Body of pancreas (tissue), 4 donors: ENCODE data around the gene CFAP92. TPM values are rescaled to one million over a fixed set of nuclear protein-coding genes. Genes with fewer than 3 reads are reported as not detected.
A peak's percentile ranks its signal among the peaks of the same experiment; 100 is the strongest.

Experiments
- ATAC-seq: fragments of 150-250 bp; one replicate; pipeline ENCODE4 v1.9.1; 2016
- DNase-seq, 4 donors: peaks; one replicate each; pipeline ENCODE4 v3.0.0-alpha.2; 2019
- H3K27ac ChIP-seq, 4 donors: fragments of 200-600 bp; sonication (generic); 1 replicate in 3 of 4; 2 replicates in 1 of 4; pipeline versions ENCODE4 v1.5.1 to v1.6.1; 2016 to 2019; ENCODE audit warnings: mild to moderate bottlenecking in 1 of 4, mixed read lengths in 1 of 4, moderate library complexity in 1 of 4
- H3K27me3 ChIP-seq, 2 donors: fragments of 200-600 bp; sonication (generic); one replicate each; pipeline ENCODE4 v1.6.0; 2016; ENCODE audit warnings: mild to moderate bottlenecking in 1 of 2
- H3K36me3 ChIP-seq, 2 donors: fragments of 200-600 bp; sonication (generic); replicated peaks in 1 of 2; 2 replicates each; pipeline ENCODE4 v1.5.1; 2016; ENCODE audit warnings: low read depth in 2 of 2; ENCODE audit not compliant: insufficient read depth in 1 of 2
- H3K4me1 ChIP-seq: fragments of 200-600 bp; sonication (generic); one replicate; pipeline ENCODE4 v1.6.0; 2016
- H3K4me3 ChIP-seq, 2 donors: fragments of 200-600 bp; sonication (generic); 1 replicate in 1 of 2; 2 replicates in 1 of 2; pipeline ENCODE4 v1.5.1; 2016 to 2019
- H3K9me3 ChIP-seq, 3 donors: fragments of 200-600 bp; sonication (generic); 1 replicate in 2 of 3; 2 replicates in 1 of 3; pipeline ENCODE4 v1.5.1; 2016
- POLR2A ChIP-seq, 3 donors: fragments of 450-650 bp; IDR thresholded peaks; one replicate each; pipeline ENCODE4 v1.6.1; 2016; ENCODE audit warnings: antibody characterized with exemption in 3 of 3, mild to moderate bottlenecking in 2 of 3
- WGBS, 2 donors: methylation state at CpG; one replicate each; pipeline ENCODE4 v1.1.5; 2017; 5-methylcytosine and 5-hydroxymethylcytosine counted together
- intact Hi-C: fragments of 100-400 bp; cut with DNase I; formaldehyde crosslinking; loops from one replicate; pipeline ENCODE4 v1.15.1; 2023
- total RNA-seq, 2 donors: library from RNA; depleted of rRNA; stranded (reverse); fragments of >200 nt; gene quantifications; one replicate each; pipeline ENCODE4 v1.1.0, GENCODE V29; 2016
- TF ChIP-seq, protein P1 (sequence below), 7 experiments: fragments of 450-650 bp in 4 of 7; fragments of 200-600 bp in 3 of 7; sonication (generic) in 3 of 7; IDR thresholded peaks; one replicate each; pipeline ENCODE4 v1.5.1; 2016 to 2019; ENCODE audit warnings: antibody characterized with exemption in 7 of 7

The CFAP92 gene
- total RNA-seq, 2 donors from 2014 or later, result not detected

DNA sequence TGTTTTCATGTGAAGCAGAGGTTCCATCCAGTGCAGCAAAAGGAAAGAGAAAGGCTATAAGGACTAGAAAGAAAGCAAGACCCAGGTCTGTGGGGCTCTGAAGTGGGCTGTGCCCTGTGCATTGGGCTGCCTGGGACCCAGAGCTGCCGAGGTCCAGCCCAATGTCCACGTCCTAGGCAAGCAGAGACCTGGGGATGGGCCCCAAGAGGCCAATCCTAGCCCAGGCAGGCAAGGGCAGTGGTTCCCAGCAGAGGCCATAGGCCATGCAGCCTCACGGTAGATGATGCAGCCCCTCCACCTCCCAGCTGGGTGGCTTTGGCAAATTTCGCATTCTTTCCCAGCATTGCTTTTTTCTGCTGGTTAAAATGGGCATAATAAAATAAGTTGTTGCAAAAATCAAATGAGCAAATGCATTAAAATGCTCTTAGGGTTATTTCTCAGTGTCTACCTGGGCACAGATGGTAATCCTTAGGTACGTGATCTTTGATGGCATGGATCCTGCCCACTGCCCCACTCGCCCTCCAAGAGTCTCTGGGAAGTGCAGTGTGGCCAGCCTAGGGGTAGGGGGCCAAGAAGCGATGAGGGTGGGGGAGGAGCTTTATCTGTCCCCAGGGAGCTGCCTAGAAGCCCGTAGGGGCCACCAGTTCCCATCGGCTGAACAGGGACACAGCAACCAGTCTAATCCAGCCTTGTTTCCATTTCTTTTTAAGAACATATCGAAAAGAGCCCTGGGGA lies 44.4 kb upstream of the CFAP92 start:
- no peak for ATAC-seq
- intact Hi-C loops, result no loop called here
- Histone ChIP-seq H3K4me3 (no peak overlapping the region), H3K36me3 (no peaks in the 10 kb centered on the region), H3K27ac (no peak overlapping the region), H3K4me1 (no peaks in the 10 kb centered on the region), H3K27me3 (no peaks in the 10 kb centered on the region), H3K9me3 (no peaks in the 10 kb centered on the region)
- TF ChIP-seq, protein P1, sequence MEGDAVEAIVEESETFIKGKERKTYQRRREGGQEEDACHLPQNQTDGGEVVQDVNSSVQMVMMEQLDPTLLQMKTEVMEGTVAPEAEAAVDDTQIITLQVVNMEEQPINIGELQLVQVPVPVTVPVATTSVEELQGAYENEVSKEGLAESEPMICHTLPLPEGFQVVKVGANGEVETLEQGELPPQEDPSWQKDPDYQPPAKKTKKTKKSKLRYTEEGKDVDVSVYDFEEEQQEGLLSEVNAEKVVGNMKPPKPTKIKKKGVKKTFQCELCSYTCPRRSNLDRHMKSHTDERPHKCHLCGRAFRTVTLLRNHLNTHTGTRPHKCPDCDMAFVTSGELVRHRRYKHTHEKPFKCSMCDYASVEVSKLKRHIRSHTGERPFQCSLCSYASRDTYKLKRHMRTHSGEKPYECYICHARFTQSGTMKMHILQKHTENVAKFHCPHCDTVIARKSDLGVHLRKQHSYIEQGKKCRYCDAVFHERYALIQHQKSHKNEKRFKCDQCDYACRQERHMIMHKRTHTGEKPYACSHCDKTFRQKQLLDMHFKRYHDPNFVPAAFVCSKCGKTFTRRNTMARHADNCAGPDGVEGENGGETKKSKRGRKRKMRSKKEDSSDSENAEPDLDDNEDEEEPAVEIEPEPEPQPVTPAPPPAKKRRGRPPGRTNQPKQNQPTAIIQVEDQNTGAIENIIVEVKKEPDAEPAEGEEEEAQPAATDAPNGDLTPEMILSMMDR (IDR thresholded peaks at IDR 0.05), result no peak
- no peak for TF ChIP-seq POLR2A (IDR thresholded peaks at IDR 0.05)
- DNase-seq, result peak in 1 of 4 donors; percentile 2
- 76 to 83% methylated on average over 9 to 10 of the region's 10 CpGs for WGBS, 2 donors

DNA sequence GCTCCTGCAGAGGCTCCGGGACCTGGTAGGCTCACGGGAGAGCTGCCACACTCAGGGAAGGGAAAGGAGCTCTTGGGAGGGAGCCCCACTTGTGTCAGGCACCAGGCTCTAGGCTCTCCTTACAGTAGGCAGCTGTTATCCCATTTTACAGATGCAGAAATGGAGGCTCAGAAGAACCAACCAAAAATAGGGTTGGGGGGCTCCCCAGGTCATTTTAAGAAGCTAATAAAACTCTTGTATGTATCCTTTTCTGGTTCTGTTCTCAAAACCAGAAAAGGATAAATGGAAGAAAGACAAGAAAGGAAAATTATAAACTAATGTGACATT lies 43.2 kb upstream of the CFAP92 start:
- Histone ChIP-seq H3K27me3 (no peaks in the 10 kb centered on the region), H3K4me3 (no peak overlapping the region), H3K9me3 (no peaks in the 10 kb centered on the region), H3K4me1 (no peaks in the 10 kb centered on the region), H3K27ac (no peak overlapping the region), H3K36me3 (no peaks in the 10 kb centered on the region)
- DNase-seq (no peak), ATAC-seq (no peak)
- intact Hi-C loops, result no loop called here
- 35 to 100% methylated on average over 2 of the region's 2 CpGs for WGBS, 2 donors
- TF ChIP-seq, protein P1 (IDR thresholded peaks at IDR 0.05), result no peak
- no peak for TF ChIP-seq POLR2A (IDR thresholded peaks at IDR 0.05)

DNA sequence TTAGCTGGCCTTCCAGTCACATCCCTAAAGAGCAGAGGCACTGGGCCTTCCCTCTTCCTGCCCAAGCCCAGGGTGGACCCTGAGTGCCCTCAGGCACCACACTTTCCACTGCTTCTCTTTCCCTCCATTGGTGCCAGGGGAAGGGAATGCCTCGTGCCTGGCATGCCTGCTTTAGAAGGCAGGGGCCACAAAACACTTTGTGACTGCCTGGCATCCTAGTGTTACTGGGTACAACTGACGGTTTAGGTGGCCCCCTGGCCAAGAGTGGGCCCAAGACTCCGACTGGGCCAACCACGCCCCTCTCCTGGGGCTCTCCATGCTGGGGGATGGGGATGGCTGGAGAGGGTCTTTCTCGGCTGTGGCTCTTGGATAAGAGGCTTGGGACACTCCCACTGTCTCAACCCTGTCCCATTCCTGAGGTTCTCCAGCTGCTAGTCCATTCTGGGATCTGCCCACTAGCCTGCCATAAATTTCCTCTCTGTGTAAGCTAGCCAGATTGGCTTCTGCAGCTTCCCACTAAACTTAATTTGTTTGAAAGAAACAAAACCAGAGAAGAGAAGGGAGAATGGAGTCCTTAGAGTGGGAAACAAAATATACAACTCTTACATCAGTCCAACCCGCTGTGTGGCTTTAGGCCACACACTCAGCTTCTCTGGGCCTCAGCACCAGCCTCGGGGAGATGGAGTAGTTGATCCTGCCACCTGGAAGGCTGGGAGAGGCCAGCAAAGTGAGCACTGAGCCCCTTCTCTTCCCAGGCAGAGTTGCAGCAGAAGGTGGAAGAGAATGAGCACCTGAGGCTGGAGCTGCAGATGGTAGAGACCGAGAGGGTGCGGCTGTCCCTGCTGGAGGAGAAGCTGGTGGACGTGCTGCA lies 42.6 kb upstream of the CFAP92 start:
- H3K9me3 ChIP-seq, result no peaks in the 10 kb centered on the region
- intact Hi-C loops, result no loop called here
- H3K27me3 ChIP-seq, result no peaks in the 10 kb centered on the region
- no peak for DNase-seq
- no peak overlapping the region for H3K4me3 ChIP-seq
- TF ChIP-seq POLR2A (IDR thresholded peaks at IDR 0.05), result no peak
- TF ChIP-seq, protein P1 (IDR thresholded peaks at IDR 0.05), result no peak
- 86 to 93% methylated on average over 6 to 10 of the region's 10 CpGs for WGBS, 2 donors
- ATAC-seq, result no peak
- no peaks in the 10 kb centered on the region for H3K36me3 ChIP-seq
- no peak overlapping the region for H3K27ac ChIP-seq
- no peaks in the 10 kb centered on the region for H3K4me1 ChIP-seq

DNA sequence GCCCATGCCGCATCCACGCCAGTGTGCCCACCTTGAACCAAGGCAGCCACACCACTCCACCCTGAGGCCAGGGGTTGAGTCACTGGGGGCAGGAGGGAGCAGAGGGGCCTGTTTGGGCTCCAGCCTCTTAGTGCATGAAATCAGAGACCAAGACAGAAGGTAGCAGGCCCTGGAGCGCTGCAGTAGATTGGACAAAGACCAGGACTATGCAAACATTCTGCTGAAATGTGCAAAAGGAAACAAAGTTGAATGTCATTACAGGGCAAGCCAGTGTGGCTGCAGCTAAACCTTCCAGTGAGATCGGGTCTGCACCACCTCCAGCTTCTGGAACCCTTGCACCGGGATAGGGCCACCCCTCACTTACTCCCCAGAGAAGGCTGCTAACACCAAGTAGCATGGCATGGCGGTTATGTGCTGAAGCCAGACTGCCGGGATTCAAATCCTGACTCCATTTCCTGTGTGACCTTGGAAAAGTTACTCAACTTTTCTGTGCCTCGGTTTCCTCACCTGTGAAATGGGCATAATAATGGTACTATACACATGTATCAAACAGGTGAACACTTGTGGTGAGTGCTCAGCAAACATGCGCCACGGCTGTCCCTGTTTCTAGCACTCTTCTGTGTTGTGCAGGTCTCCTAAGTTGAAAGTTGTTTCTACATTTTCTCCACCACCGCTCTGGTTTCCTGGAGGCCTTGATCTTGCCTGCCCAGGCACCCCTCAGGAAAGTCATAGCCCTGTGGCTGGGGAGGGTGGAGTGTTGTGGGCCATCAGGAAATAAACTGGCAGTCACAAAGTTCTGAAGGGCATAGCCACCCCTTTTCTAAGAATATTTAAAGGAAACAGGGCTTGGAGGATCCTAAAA lies 41.7 kb upstream of the CFAP92 start:
- no peak for TF ChIP-seq POLR2A (IDR thresholded peaks at IDR 0.05)
- TF ChIP-seq, protein P1 (IDR thresholded peaks at IDR 0.05), result no peak
- intact Hi-C loops, result no loop called here
- no peak overlapping the region for H3K4me3 ChIP-seq
- ATAC-seq (no peak), DNase-seq (no peak)
- no peaks in the 10 kb centered on the region for H3K27me3 ChIP-seq
- 81 to 87% methylated on average over 8 to 11 of the region's 11 CpGs for WGBS, 2 donors
- H3K27ac ChIP-seq, result no peak overlapping the region
- H3K36me3 ChIP-seq, result no peaks in the 10 kb centered on the region
- H3K9me3 ChIP-seq, result no peaks in the 10 kb centered on the region
- no peaks in the 10 kb centered on the region for H3K4me1 ChIP-seq
